ENCODE results near the gene EXOC2. TPM values are rescaled to one million over a fixed set of nuclear protein-coding genes. Genes with fewer than 3 reads are reported as not detected.
A peak's percentile ranks its signal among the peaks of the same experiment; 100 is the strongest.
"Not testable (repeated sequence)": the region's sequence is repeated elsewhere in the genome, so short reads cannot be mapped to it uniquely, and the experiment has no call there.

EXOC2 gene
- total RNA-seq, 1 donor from 2014 or later = 28.5 TPM

GRCh38 chr6:665403-666267 is 27.3 kb downstream of the EXOC2 start:
- H3K4me1 ChIP-seq = peaks cover under 1% of the 10 kb centered on the region
- intact Hi-C loops (cut with DNase I) = no loop called here
- no peak overlapping the region for H3K4me3 ChIP-seq
- ATAC-seq (no peak), DNase-seq (no peak)
- no peaks in the 10 kb centered on the region for H3K27me3 ChIP-seq (ENCODE audit: low read depth)
- H3K27ac ChIP-seq = no peak overlapping the region
- H3K9me3 ChIP-seq = no peaks in the 10 kb centered on the region
- peaks cover 8% of the 10 kb centered on the region for H3K36me3 ChIP-seq
- TF ChIP-seq CTCF (IDR thresholded peaks at IDR 0.05) = no peak

- DNase-seq; H3K9me3 ChIP-seq; ATAC-seq; H3K4me1 ChIP-seq; H3K27me3 ChIP-seq (ENCODE audit: low read depth); H3K4me3 ChIP-seq; H3K27ac ChIP-seq; H3K36me3 ChIP-seq; intact Hi-C loops (cut with DNase I): not testable (repeated sequence)
Measured at GRCh38 chr6:663788-664187, 29.2 kb downstream of the EXOC2 start.

- DNase-seq = no peak
- intact Hi-C loops (cut with DNase I) = no loop called here
- Histone ChIP-seq H3K27ac (no peak overlapping the region), H3K36me3 (peaks cover 11% of the 10 kb centered on the region), H3K27me3 (ENCODE audit: low read depth) (no peaks in the 10 kb centered on the region), H3K9me3 (no peaks in the 10 kb centered on the region), H3K4me3 (no peak overlapping the region), H3K4me1 (peaks cover 15% of the 10 kb centered on the region)
- no peak for TF ChIP-seq CTCF (IDR thresholded peaks at IDR 0.05)
- ATAC-seq = no peak
Measured at GRCh38 chr6:659716-660581, 33.0 kb downstream of the EXOC2 start.

- H3K27me3 ChIP-seq (ENCODE audit: low read depth) = no peaks in the 10 kb centered on the region
- intact Hi-C loops (cut with DNase I) = no loop called here
- peaks cover 15% of the 10 kb centered on the region for H3K4me1 ChIP-seq
- H3K36me3 ChIP-seq = peaks cover 11% of the 10 kb centered on the region
- H3K27ac ChIP-seq = no peak overlapping the region
- TF ChIP-seq CTCF (IDR thresholded peaks at IDR 0.05) = no peak
- H3K4me3 ChIP-seq = no peak overlapping the region
- ATAC-seq (peak in 1 of 2 donors; percentile 52), DNase-seq (no peak)
- H3K9me3 ChIP-seq = no peaks in the 10 kb centered on the region
Measured at GRCh38 chr6:658244-658643, 34.7 kb downstream of the EXOC2 start.

- intact Hi-C loops (cut with DNase I) = no loop called here
- Histone ChIP-seq H3K4me1 (peaks cover 15% of the 10 kb centered on the region), H3K4me3 (no peak overlapping the region), H3K27ac (no peak overlapping the region), H3K27me3 (ENCODE audit: low read depth) (no peaks in the 10 kb centered on the region), H3K9me3 (no peaks in the 10 kb centered on the region), H3K36me3 (peaks cover 11% of the 10 kb centered on the region)
- no peak for ATAC-seq
- TF ChIP-seq CTCF (IDR thresholded peaks at IDR 0.05) = no peak
- no peak for DNase-seq
Measured at GRCh38 chr6:657743-658142, 35.2 kb downstream of the EXOC2 start.

Measured in lower lobe of right lung (tissue), 2 donors.